Measurements from ENCODE around the gene PIK3IP1.

The PIK3IP1 gene

GRCh38 chr22:31278626-31279326 lies 13.5 kb downstream of the PIK3IP1 start:
- peak; percentile 21 for DNase-seq

GRCh38 chr22:31278151-31278621 lies 14.1 kb downstream of the PIK3IP1 start:
- DNase-seq: no peak

GRCh38 chr22:31277741-31278140 lies 14.5 kb downstream of the PIK3IP1 start:
- no peak for DNase-seq

- no peak for DNase-seq
Measured at GRCh38 chr22:31276426-31277167, 15.7 kb downstream of the PIK3IP1 start.

GRCh38 chr22:31275576-31275975 lies 16.7 kb downstream of the PIK3IP1 start:
- no peak for DNase-seq

GRCh38 chr22:31275018-31275417 lies 17.3 kb downstream of the PIK3IP1 start:
- DNase-seq: no peak

- DNase-seq: no peak
Measured at GRCh38 chr22:31274017-31274416, 18.3 kb downstream of the PIK3IP1 start.

- DNase-seq: peak; percentile 30
Measured at GRCh38 chr22:31272522-31273446, 19.5 kb downstream of the PIK3IP1 start.

- DNase-seq: no peak
Measured at GRCh38 chr22:31271485-31271884, 20.8 kb downstream of the PIK3IP1 start.

- DNase-seq: no peak
Measured at GRCh38 chr22:31271026-31271425, 21.3 kb downstream of the PIK3IP1 start.

GRCh38 chr22:31269892-31270579 lies 22.3 kb downstream of the PIK3IP1 start:
- no peak for DNase-seq

GRCh38 chr22:31268281-31268680 lies 24.0 kb downstream of the PIK3IP1 start:
- no peak for DNase-seq

- DNase-seq: no peak
Measured at GRCh38 chr22:31263896-31264640, 28.2 kb downstream of the PIK3IP1 start.

- DNase-seq: no peak
Measured at GRCh38 chr22:31262312-31263133, 29.8 kb downstream of the PIK3IP1 start.

GRCh38 chr22:31260474-31260856 lies 31.8 kb downstream of the PIK3IP1 start:
- no peak for DNase-seq

GRCh38 chr22:31259798-31260473 lies 32.4 kb downstream of the PIK3IP1 start:
- DNase-seq: no peak

- no peak for DNase-seq
Measured at GRCh38 chr22:31253949-31254348, 38.3 kb downstream of the PIK3IP1 start.

GRCh38 chr22:31250740-31251600 lies 41.3 kb downstream of the PIK3IP1 start:
- DNase-seq: no peak
